ENCODE results near the gene LRRC47.
"Not testable (repeated sequence)": the region's sequence is repeated elsewhere in the genome, so short reads cannot be mapped to it uniquely, and the experiment has no call there.

Gene LRRC47

GRCh38 chr1:3772027-3772714 lies 24.1 kb downstream of the LRRC47 start:
- DNase-seq (ENCODE audit: low spot score), result peak; percentile 94

GRCh38 chr1:3771108-3772026 lies 24.9 kb downstream of the LRRC47 start:
- DNase-seq (ENCODE audit: low spot score), result no peak

- no peak for DNase-seq (ENCODE audit: low spot score)
These were observed 26.1 kb downstream of the LRRC47 start for GRCh38 chr1:3770047-3770765.

GRCh38 chr1:3768811-3769390 lies 27.4 kb downstream of the LRRC47 start:
- no peak for DNase-seq (ENCODE audit: low spot score)

GRCh38 chr1:3767328-3767925 lies 28.9 kb downstream of the LRRC47 start:
- DNase-seq (ENCODE audit: low spot score), result no peak

DNA sequence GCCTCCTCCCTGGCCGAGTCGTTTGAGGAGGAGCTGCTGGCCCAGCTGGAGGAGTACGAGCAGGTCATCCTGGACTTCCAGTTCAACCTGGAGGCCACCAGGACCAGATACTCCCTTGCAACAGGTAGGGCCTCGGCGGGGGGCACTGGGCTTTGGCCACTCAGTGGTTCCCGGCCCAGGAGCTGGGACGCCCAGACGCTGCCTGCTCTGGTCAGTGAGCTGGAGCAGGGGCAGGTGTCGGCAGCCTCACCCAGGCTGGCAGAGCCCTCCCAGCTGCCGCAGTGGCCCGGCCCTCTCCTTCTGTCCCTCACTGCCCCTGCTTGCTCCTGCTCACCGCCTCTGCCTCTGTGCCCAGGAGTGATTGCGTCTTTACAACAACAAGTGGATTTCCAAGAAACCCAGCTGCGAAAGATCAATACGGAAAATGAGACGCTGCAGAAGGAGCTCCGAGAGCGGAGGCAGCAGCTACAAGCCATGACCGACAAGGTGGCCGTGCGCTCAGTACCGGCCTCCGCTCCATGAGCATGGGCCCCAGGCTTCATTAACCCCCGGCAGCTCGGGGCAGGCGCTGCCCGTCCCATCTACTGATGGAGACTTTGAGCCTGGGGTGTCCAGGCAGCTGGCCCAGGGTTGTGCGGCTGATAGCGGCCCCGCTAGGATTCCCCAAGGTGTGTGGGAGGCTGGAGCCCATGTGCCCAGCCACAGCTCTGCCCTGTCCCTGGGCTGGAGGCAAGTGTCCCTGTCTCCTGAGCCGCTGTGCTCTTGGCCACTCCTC lies 32.8 kb downstream of the LRRC47 start:
- DNase-seq (ENCODE audit: low spot score), result no peak

GRCh38 chr1:3762873-3763228 lies 33.4 kb downstream of the LRRC47 start:
- DNase-seq (ENCODE audit: low spot score), result no peak

DNA sequence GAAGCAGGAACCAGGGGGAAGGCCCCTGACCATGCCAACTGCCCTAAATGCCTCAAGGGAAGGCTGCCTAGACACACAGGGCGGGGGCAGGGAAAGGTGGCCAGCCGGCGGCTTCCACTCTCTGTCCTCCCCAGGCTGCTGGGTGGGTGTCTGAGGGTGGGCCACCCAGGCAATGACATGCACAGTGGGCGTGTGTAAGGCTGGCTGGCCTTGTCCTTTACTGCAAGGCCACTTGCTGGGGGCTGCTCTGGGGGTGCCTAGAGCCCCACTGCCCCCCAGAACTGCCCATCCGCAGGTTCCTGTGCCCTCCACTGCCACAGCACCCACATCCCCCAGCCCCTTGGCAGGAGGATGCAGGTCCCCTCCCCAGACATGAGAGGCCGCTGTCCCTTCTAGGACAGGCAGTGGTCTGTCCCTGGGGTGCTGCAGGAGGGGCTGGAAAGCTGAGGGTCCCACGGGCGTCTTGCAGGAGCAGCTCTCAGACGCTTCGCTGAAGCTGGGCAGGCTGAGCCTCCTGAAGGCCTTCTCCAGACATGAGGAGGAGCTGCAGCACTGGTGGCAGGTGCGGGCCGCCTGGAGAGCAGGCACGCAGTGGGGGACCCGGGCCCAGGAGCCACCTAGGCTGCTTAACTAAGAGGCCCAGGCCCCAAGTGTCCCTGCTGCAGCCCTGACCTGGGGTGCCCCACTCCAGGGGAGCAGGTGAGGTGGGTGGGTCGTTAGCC lies 34.0 kb downstream of the LRRC47 start:
- DNase-seq (ENCODE audit: low spot score), result no peak

DNA sequence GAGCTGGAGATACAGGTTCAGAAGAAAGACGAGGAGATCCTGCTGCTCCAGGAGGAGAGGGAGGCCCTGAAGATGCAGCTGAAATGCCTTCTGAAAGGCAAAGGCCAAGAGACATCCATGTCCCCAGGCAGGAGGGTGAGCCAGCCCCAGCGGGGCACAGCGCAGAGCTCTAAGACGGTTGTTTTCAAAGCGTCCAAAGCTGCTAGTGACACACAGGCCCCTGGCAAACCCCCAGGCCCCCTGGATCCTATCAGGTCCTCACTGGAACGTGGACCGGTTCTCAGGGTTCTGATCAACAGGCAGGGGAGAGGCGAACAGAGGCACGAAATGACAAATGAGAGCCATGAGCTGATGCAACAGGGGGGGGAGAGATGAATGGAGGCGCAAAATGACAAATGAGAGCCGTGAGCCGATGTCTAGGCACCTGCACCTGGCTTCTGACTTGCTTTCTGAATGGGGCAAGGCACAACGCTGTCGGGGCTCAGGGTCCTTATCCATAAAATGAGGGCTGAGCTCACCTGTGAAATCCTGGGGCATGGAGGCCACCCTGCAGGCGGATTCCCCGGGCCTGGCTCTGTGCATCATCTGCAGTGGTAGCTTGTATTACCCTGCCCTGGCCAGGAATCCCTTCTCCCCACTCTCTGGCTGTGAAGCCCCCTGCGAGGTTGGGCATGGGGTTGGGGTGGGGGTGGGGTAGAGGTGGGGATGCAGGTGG lies 34.8 kb downstream of the LRRC47 start:
- DNase-seq (ENCODE audit: low spot score), result no peak

DNA sequence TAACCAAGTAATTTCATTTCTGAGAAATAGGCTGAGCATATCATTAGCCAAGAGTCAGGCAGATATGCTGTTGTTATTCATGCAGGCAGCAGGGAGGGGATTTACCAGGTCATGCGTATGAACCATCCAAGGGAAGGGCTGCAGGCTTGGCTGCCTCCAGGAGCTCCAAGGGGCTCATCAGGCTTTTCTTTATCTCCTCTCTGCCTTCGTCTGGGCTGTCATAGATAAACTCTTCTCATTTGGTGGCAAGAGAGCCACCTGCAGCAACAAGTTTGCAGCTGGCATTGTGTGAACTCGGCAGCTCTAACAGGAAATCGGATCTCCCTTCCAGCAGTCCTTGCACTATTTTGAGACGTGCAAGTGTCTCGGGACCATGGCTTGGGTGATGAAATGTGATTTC lies 36.5 kb downstream of the LRRC47 start:
- no peak for DNase-seq (ENCODE audit: low spot score)

DNA sequence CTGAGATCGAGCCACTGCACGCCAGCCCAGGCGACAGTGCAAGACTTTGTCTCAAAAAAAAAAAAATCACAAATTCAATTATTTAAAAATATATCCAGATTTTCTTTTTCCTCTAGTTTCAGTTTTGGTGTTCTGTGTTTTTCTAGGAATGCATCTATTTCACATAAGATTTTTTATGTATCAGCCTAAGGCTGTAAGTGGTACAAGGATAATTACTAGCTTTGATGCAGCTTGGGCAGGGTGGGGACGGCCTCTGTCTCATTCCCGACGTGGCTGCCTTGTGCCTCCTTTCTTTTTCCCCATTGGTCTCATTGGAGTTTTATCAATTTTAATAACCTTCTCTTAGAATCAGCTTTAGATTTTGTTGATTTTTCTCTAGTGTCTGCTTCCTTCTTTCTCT lies 37.1 kb downstream of the LRRC47 start:
- no peak for DNase-seq (ENCODE audit: low spot score)

GRCh38 chr1:3756394-3756793 lies 39.9 kb downstream of the LRRC47 start:
- DNase-seq (ENCODE audit: low spot score), result no peak

DNA sequence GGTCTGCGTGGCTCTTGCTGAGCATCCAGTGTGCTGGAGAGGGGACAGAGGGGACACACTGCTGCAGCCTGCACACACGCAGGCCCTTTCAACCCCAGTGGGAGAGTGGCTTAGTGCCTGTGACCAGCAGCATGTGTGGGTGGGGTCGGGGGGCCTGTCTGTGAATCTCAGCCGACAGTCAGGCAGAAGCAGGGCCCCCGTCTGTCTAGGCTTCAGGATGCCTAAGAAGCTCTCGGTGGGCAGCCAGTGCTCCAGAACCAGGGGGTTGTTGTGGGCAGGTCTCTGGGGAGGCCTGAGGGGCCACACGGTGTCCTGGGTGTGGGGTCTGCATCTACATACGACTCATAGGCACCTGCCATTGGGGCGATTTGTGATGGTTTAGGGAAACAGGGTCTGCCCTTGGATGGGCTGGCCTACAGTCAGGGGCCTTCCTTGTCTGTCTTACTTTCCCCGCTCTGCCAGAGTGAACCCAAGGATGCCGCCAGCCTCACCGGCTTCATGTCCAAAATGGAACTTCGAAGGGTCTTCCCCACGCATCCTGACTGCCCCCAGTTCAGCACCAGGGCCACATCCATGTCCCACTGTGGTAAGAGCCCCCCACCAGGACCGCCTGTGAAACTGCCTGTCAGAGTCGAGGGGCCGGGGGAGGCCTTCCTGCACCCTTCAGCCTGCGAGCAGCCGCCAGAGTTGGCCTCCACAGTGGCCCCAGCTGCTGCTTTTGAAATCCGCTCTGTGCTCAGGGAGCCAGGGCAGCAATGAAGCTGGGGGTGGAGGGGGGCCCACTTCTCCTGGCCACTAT lies 42.4 kb downstream of the LRRC47 start:
- DNase-seq (ENCODE audit: low spot score), result no peak

DNA sequence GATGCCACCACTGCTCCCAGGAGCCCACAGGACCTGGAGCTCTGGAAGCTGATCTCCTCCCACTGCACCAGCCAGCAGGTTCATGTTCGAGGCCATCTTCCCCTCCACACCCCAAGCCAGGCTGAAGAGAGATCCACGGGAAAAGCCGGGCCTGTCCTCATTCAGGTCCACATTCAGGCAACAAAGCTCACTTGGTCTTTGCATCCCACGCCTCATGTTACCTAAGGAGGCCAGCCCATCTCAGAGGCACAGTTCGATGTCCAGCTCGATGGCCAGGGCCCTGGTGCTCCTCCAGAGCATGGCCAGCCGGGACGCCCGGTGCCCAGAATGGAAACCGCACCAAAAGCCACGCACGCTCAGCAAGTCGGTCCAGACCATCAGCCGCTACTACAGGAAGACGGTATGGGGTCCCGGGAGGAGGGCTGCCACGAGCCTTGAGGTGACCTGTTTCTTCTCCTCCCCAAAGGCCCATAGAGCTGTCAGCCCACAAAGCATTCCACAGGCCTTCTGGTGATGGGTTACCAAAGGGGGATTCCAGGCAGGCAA lies 43.8 kb downstream of the LRRC47 start, which contains the start of gene CCDC27:
TSS of gene CCDC27 (plus strand) at position 51 of the 546 bp plus-strand sequence. CDS start at position 83, 32 bp downstream.
- DNase-seq (ENCODE audit: low spot score), result no peak

GRCh38 chr1:3750741-3751140 lies 45.6 kb downstream of the LRRC47 start:
- DNase-seq (ENCODE audit: low spot score), result no peak

DNA sequence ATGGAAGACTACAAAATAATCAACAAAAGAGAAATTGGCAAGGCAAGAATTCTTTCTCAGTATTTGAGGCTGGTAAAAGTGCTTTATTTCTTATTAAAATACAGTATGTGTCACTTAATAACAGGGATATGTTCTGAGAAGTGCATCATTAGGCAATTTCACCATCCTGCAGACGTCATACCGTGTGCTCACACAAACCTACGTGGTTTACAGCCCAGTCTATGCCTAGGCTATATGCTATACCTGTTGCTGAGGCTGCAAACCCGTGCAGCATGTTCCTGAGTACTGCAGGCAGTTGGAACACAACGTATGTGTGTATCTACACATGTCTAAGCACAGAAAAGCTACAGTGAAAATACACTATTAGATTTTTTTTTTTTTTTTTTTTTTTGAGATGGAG lies 46.8 kb downstream of the LRRC47 start:
- no peak for DNase-seq (ENCODE audit: low spot score)

DNA sequence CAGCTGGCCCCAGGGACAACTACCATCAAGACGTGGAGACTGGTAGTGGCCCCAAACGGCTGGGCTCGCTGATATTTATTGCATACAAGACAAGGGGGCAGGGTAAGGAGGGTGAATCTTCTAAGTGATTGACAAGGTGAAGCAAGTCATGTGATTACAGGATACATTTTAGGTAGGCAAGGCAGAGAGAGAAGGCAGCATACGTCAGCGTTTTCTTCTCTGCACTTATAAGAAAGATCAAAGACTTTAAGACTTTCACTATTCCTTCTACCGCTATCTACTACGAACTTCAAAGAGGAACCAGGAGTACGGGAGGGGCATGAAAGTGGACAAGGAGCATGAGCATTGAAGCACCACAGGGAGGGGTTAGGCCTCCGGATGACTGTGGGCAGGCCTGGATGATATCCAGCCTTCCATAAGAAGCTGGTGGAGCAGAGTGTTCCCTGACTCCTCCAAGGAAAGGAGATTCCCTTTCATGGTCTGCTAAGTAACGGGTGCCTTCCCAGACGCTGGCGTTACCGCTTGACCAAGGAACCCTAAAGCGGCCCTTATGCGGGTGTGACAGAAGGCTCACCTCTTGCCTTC lies 47.9 kb downstream of the LRRC47 start:
- not testable (repeated sequence) for DNase-seq (ENCODE audit: low spot score)

DNA sequence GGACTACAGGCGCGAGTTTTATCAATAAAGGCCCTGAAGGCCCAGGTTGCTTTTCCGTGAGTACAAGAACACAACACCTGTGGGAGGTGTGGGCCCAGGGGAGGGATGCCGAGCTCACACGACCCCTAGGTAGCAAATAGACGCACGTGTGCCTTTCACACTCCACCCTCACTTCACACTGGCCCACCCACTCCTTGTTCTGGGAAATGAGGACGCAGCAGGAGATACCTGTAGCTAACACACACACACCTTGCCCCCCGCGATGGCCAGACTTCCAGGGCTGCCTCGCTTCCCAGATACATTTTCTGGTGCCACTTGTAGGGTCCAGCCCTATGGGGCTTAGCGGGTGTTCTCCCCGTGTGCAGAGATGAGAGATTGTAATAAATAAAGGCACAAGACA lies 48.4 kb downstream of the LRRC47 start:
- DNase-seq (ENCODE audit: low spot score), result no peak
